Measurements from ENCODE around the gene GON4L. TPM values are rescaled to one million over a fixed set of nuclear protein-coding genes. Genes with fewer than 3 reads are reported as not detected.
"Not testable (repeated sequence)": the region's sequence is repeated elsewhere in the genome, so short reads cannot be mapped to it uniquely, and the experiment has no call there.

GON4L gene
- total and polyA plus RNA-seq, 2 experiments from 2014 or later, result 45.2 to 93.1 TPM

DNA sequence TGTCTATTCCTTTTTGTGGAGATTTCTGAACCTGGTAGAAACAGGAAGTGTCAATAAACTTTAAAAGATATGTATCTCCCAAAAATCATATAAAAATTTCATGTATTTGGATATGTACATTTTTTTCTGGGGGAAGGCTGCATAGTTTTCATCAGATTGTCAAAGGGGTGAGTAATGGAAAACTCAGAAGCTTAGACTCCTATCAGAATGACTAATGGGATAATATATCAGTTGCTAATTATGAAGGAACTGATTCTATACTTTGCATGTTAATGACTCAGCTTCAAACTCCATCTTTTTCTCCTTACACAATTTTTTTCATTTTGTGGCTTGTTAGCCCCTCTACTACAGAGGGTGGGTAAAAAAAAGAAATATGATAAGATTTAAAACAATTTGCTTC is 55.9 kb downstream of the GON4L start:
- Histone ChIP-seq H3K9me2 (ENCODE audit: insufficient read depth) (no peaks in the 10 kb centered on the region), H2AFZ (no peak overlapping the region), H3K4me3 (no peak overlapping the region), H3K79me2 (replicated peaks; ENCODE audit: insufficient read depth) (no peaks in the 10 kb centered on the region), H3K27me3 (ENCODE audit: insufficient read depth) (no peaks in the 10 kb centered on the region), H4K20me1 (replicated peaks; ENCODE audit: insufficient read depth) (peaks cover 5% of the 10 kb centered on the region; the same call in 1 of the 2 replicates), H3K36me3 (ENCODE audit: insufficient read depth) (peaks cover 25% of the 10 kb centered on the region), H3K4me1 (ENCODE audit: insufficient read depth) (no peaks in the 10 kb centered on the region), H3K27ac (ENCODE audit: low read depth) (no peak overlapping the region), H3K4me2 (no peak overlapping the region), H3F3A (replicated peaks; ENCODE audit: low read depth) (0 out of 2 replicates have a peak, but pooled peaks cover 7% of the 10 kb centered on the region)
- H3K9me3 Mint-ChIP-seq, result no peaks in the 10 kb centered on the region
- ATAC-seq (no peak), DNase-seq (ENCODE audit: low spot score) (no peak)
- H3K36me3 Mint-ChIP-seq (ENCODE audit: low read depth), result peaks cover 44% of the 10 kb centered on the region
- no peak overlapping the region for H3K27ac Mint-ChIP-seq
- no peaks in the 10 kb centered on the region for H3K4me1 Mint-ChIP-seq
- TF ChIP-seq JUNB (IDR thresholded peaks at IDR 0.05; ENCODE audit: unreplicated experiment), result no peak
- no peak for TF ChIP-seq ETS1 (IDR thresholded peaks at IDR 0.05)
- no peak for TF ChIP-seq NANOG (IDR thresholded peaks at IDR 0.05; ENCODE audit: borderline replicate concordance)
- no peak for TF ChIP-seq ZNF114 (CRISPR knock-in tag; IDR thresholded peaks at IDR 0.05)
- TF ChIP-seq EZH2phosphoT487 (IDR thresholded peaks at IDR 0.05; ENCODE audit: unreplicated experiment), result no peak
- H3K27me3 Mint-ChIP-seq (ENCODE audit: insufficient read depth, low read depth, poor library complexity), result peaks cover 2% of the 10 kb centered on the region
- no peak overlapping the region for H3K4me3 Mint-ChIP-seq

DNA sequence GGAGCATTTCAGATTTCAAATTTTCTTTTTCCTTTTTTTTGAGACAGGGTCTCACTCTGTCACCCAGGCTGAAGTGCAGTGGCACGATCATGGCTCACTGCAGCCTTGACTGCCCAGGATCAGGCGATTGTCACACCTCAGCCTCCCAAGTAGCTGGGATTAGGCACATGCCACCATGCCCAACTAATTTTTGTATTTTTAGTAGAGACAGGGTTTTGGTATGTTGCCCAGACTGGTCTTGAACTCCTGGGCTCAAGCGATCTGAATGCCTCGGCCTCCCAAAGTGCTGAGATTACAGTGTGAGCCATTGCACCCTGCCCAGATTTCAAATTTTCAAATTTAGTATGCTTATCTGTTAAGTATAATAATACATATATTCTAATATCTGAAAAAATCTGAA is 61.4 kb downstream of the GON4L start:
- not testable (repeated sequence) for ATAC-seq; DNase-seq (ENCODE audit: low spot score); H3K4me3 Mint-ChIP-seq

GRCh38 chr1:155794605-155795245 is 62.3 kb downstream of the GON4L start:
- H3K9me2 ChIP-seq (ENCODE audit: insufficient read depth), result no peaks in the 10 kb centered on the region
- H3K4me1 Mint-ChIP-seq, result no peaks in the 10 kb centered on the region
- no peaks in the 10 kb centered on the region for H3K9me3 Mint-ChIP-seq
- ATAC-seq, result no peak
- peaks cover 15% of the 10 kb centered on the region for H3K36me3 ChIP-seq (ENCODE audit: insufficient read depth)
- H2AFZ ChIP-seq, result no peak overlapping the region
- H3K27me3 ChIP-seq (ENCODE audit: insufficient read depth), result no peaks in the 10 kb centered on the region
- no peak overlapping the region for H3K4me3 Mint-ChIP-seq
- no peak overlapping the region for H3K4me2 ChIP-seq
- no peaks in the 10 kb centered on the region for H3K79me2 ChIP-seq (replicated peaks; ENCODE audit: insufficient read depth)
- H3K27ac ChIP-seq (ENCODE audit: low read depth), result no peak overlapping the region
- H3K27ac Mint-ChIP-seq, result no peak overlapping the region
- H3K4me3 ChIP-seq, result no peak overlapping the region
- peaks cover 13% of the 10 kb centered on the region; the same call in 1 of the 2 replicates for H3F3A ChIP-seq (replicated peaks; ENCODE audit: low read depth)
- peaks cover 2% of the 10 kb centered on the region for H3K27me3 Mint-ChIP-seq (ENCODE audit: insufficient read depth, low read depth, poor library complexity)
- H3K36me3 Mint-ChIP-seq (ENCODE audit: low read depth), result peaks cover 37% of the 10 kb centered on the region
- H3K4me1 ChIP-seq (ENCODE audit: insufficient read depth), result no peaks in the 10 kb centered on the region
- H4K20me1 ChIP-seq (replicated peaks; ENCODE audit: insufficient read depth), result peaks cover 4% of the 10 kb centered on the region; the same call in 1 of the 2 replicates
- no peak for DNase-seq (ENCODE audit: low spot score)
- TF ChIP-seq CTCF (conservative IDR thresholded peaks at IDR 0.05; ENCODE audit: low read depth in 2 of 2), result no peak
- no peak for TF ChIP-seq ETS1 (IDR thresholded peaks at IDR 0.05)

More for the DNA sequence above, 61.4 kb downstream of the GON4L start:
- Histone ChIP-seq H3K36me3 (ENCODE audit: insufficient read depth) (peaks cover 15% of the 10 kb centered on the region), H3F3A (replicated peaks; ENCODE audit: low read depth) (peaks cover 13% of the 10 kb centered on the region; the same call in 1 of the 2 replicates)
- not testable (repeated sequence) for H3K4me1 Mint-ChIP-seq; H3K27ac Mint-ChIP-seq; H4K20me1 ChIP-seq (replicated peaks; ENCODE audit: insufficient read depth); H3K27me3 ChIP-seq (ENCODE audit: insufficient read depth); H3K4me1 ChIP-seq (ENCODE audit: insufficient read depth); H3K9me3 Mint-ChIP-seq; H3K9me2 ChIP-seq (ENCODE audit: insufficient read depth); H2AFZ ChIP-seq; H3K79me2 ChIP-seq (replicated peaks; ENCODE audit: insufficient read depth); H3K27ac ChIP-seq (ENCODE audit: low read depth); H3K4me2 ChIP-seq; H3K27me3 Mint-ChIP-seq (ENCODE audit: insufficient read depth, low read depth, poor library complexity); H3K4me3 ChIP-seq
- H3K36me3 Mint-ChIP-seq (ENCODE audit: low read depth), result peaks cover 35% of the 10 kb centered on the region
